Fibroblast of lung (primary cell): Measurements from ENCODE around the gene PTAR1.

ENCODE experiments used
- EZH2 ChIP-seq: IDR thresholded peaks from 2 replicates; pipeline ENCODE4 v1.5.1; 2012; ENCODE audit warnings: low read length, control low read depth, mild to moderate bottlenecking; ENCODE audit errors: missing control alignments
- TF ChIP-seq, protein P1 (sequence below), 2 donors: IDR thresholded peaks in 1 of 2; conservative IDR thresholded peaks in 1 of 2; 1 replicate in 1 of 2; 2 replicates in 1 of 2; pipeline ENCODE4 v1.5.1; 2011 to 2012; ENCODE audit warnings: low read length in 2 of 2, control low read depth in 1 of 2, inconsistent platforms in 1 of 2, low read depth in 1 of 2, mild to moderate bottlenecking in 1 of 2

DNA sequence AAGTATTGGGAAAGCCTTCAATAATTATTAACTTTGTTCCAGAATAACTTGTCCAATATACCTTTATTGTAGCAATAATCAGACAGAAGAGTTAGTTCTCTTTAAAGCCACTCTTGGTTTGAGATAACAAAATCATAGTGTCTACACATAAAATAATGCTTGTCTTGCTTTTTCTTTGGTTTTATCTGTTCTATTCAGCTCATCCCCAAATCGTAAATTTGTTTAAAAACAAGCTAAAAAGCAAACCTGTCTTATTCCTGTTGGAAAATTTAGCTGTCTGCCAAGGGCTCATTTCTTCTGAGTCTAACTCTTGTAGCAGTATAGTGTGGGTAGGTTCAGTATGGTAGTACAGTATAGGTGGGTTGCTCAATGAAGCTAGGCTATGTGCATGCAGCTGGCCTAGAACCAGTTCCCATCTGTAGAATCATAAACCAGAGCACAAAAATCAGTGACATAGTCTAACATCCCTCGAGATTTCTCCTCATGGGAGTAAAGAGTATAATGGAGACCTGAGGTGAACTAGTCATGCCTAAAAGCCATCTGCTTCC, 69.7 kb downstream of the PTAR1 start:
- TF ChIP-seq, protein P1, sequence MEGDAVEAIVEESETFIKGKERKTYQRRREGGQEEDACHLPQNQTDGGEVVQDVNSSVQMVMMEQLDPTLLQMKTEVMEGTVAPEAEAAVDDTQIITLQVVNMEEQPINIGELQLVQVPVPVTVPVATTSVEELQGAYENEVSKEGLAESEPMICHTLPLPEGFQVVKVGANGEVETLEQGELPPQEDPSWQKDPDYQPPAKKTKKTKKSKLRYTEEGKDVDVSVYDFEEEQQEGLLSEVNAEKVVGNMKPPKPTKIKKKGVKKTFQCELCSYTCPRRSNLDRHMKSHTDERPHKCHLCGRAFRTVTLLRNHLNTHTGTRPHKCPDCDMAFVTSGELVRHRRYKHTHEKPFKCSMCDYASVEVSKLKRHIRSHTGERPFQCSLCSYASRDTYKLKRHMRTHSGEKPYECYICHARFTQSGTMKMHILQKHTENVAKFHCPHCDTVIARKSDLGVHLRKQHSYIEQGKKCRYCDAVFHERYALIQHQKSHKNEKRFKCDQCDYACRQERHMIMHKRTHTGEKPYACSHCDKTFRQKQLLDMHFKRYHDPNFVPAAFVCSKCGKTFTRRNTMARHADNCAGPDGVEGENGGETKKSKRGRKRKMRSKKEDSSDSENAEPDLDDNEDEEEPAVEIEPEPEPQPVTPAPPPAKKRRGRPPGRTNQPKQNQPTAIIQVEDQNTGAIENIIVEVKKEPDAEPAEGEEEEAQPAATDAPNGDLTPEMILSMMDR (conservative IDR thresholded peaks at IDR 0.05 in 1 of 2, IDR thresholded peaks at IDR 0.05 in 1 of 2; ENCODE audit: low read depth in 1 of 2, low read length in 2 of 2): no peak
- no peak for TF ChIP-seq EZH2
